B cell (primary cell): ENCODE results near the gene MAN2A1.

Source experiments
- CTCF ChIP-seq: fragments of 200-600 bp; IDR thresholded peaks from one replicate; pipeline ENCODE4 v1.8.0; 2022; ENCODE audit warnings: antibody characterized with exemption, mild to moderate bottlenecking
- EZH2 ChIP-seq: IDR thresholded peaks from 2 replicates; pipeline ENCODE4 v1.6.1; 2012; ENCODE audit warnings: borderline replicate concordance, low read depth, mild to moderate bottlenecking, moderate library complexity, low read length; ENCODE audit not compliant: insufficient read depth, poor library complexity, severe bottlenecking

GRCh38 chr5:109767997-109768396 lies 78.3 kb downstream of the MAN2A1 start:
- no peak for TF ChIP-seq CTCF
- no peak for TF ChIP-seq EZH2
